WI38 (cell line): ENCODE data around the gene PBX2.

ENCODE experiments used
- H3K4me3 ChIP-seq: 2 replicates; pipeline ENCODE4 v1.5.1; 2011; ENCODE audit warnings: low read depth, mild to moderate bottlenecking, control low read depth, low read length
- CTCF ChIP-seq: IDR thresholded peaks from 2 replicates; pipeline ENCODE4 v1.5.1; 2012; ENCODE audit warnings: low read depth, mild to moderate bottlenecking, control low read depth, low read length

Gene PBX2

DNA sequence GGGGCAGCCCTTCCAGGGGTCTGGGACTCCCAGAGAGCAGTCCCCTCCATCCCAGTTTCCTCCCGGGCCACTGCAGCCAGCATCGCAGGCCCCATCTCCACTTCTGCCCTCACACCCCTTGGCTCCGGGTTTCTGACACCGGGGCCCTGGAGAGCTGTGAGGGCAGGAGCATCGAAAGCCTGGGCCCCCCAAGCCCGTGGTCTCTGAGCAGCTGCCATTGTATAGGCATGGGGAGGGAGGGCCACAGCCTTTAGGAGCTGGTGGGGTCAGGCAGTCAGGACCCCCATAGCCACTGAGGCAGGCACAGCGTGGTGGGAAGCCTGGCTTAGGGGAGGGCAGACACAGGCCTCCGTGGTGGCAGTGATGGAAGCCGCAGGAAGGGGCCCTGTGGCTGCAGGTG lies 12.2 kb upstream of the PBX2 start:
- no peak overlapping the region for H3K4me3 ChIP-seq
- TF ChIP-seq CTCF, result no peak

- no peak for TF ChIP-seq CTCF
Measured at GRCh38 chr6:32200711-32201475, 10.9 kb upstream of the PBX2 start.

GRCh38 chr6:32198866-32199265 lies 8.9 kb upstream of the PBX2 start:
- H3K4me3 ChIP-seq, result no peak overlapping the region
- TF ChIP-seq CTCF, result no peak

More at GRCh38 chr6:32200711-32201475, 10.9 kb upstream of the PBX2 start:
- H3K4me3 ChIP-seq, result no peak overlapping the region

- TF ChIP-seq CTCF, result no peak
- no peak overlapping the region for H3K4me3 ChIP-seq
Measured at GRCh38 chr6:32198345-32198696, 8.3 kb upstream of the PBX2 start.

DNA sequence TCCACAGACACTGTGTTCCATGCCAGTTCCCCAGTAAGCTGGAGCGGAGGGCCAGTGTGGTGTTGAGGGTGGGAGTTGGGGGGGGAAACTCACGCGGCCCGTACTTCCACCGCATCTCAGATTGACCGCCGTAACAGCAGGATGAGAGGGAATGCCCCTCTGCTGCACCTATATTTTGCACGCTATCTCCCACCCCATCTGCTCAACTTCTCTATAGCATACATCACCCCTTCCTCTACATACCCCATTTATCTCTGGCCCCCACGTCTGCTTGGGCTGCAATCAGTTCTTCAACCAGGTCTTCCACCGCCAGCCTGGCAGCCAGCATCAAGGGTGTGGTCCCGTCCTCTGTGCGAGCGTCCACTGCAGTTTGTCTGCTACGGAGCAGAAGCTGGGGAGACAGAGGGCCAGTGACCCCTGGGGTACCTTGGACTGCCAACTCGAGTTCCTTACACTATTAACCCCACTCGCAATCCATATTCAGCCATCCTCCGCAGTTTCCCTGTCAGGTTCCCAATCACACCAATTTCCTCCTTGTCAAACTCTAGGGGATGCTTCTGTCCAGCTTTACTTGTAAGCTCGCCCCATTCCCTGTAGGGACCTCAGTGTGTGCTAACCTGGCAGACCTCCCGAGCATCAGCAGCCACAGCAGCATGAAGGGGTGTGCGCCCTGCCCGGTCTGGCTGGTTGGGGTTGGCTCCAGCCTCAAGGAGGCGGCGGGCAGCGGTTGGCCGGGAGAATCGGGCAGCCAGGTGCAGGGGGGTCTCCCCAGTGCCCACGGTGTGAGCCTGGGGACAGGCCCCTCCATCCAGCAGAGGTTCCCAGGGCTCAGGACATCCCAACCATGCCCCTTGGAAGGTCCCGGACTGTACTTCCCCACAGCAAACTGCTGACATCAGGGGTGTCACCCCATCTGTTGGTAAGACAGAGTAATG lies 6.9 kb upstream of the PBX2 start:
- TF ChIP-seq CTCF, result 0 out of 2 replicates have a peak, but pooled peaks have one; percentile 5
- peak overlapping the region; percentile 87 for H3K4me3 ChIP-seq

GRCh38 chr6:32195902-32196681 lies 6.1 kb upstream of the PBX2 start:
- TF ChIP-seq CTCF, result no peak

GRCh38 chr6:32195652-32195901 lies 5.6 kb upstream of the PBX2 start:
- TF ChIP-seq CTCF, result peak; percentile 26; the same call in 1 of the 2 replicates

More at GRCh38 chr6:32195902-32196681, 6.1 kb upstream of the PBX2 start:
- H3K4me3 ChIP-seq, result peak overlapping the region; percentile 87

More at GRCh38 chr6:32195652-32195901, 5.6 kb upstream of the PBX2 start:
- H3K4me3 ChIP-seq, result no peak overlapping the region; the same call in 1 of the 2 replicates
